ENCODE data around the gene STAG1. TPM values are rescaled to one million over a fixed set of nuclear protein-coding genes. Genes with fewer than 3 reads are reported as not detected.

The STAG1 gene
- polyA plus RNA-seq, 1 of the 3 experiments (the other 2 are of a cell fraction) = 5.5 TPM

GRCh38 chr3:136626493-136626892 lies 125.7 kb downstream of the STAG1 start:
- WGBS (ENCODE audit: low lambda C conversion rate) = 92% methylated on average over 3 of the region's 3 CpGs
- Histone ChIP-seq H3K9me3 (no peaks in the 10 kb centered on the region), H3K4me1 (ENCODE audit: control insufficient read depth in 1 of 2, insufficient read depth in 2 of 2, low read depth in 1 of 2, low read length in 1 of 2) (no peaks in the 10 kb centered on the region; a peak in 2 of 4 replicates), H3K9me2 (no peaks in the 10 kb centered on the region), H3K4me2 (no peak overlapping the region), H3K27ac (ENCODE audit: low read depth in 2 of 2, low read length in 1 of 2) (no peak overlapping the region), H2AFZ (ENCODE audit: low read depth) (no peak overlapping the region), H3K27me3 (ENCODE audit: insufficient read depth) (no peaks in the 10 kb centered on the region), H3K4me3 (ENCODE audit: low read depth in 2 of 2, low read length in 1 of 2) (no peak overlapping the region), H4K20me1 (ENCODE audit: insufficient read depth) (0 out of 2 replicates have a peak, but pooled peaks cover 4% of the 10 kb centered on the region), H3K36me3 (replicated peaks in 1 of 2; ENCODE audit: control insufficient read depth in 1 of 2, insufficient read depth in 2 of 2, low read length in 1 of 2) (peaks cover 0 to 13% of the 10 kb centered on the region in 2 experiments), H3K9ac (no peak overlapping the region), H3K79me2 (ENCODE audit: insufficient read depth) (peaks cover 70% of the 10 kb centered on the region), H3F3A (replicated peaks; ENCODE audit: insufficient read depth) (no peaks in the 10 kb centered on the region)
- no peak for DNase-seq
- CTCF ChIA-PET = no interaction called here
- no peak for TF ChIP-seq JUND (IDR thresholded peaks at IDR 0.05)
- TF ChIP-seq, protein P1, sequence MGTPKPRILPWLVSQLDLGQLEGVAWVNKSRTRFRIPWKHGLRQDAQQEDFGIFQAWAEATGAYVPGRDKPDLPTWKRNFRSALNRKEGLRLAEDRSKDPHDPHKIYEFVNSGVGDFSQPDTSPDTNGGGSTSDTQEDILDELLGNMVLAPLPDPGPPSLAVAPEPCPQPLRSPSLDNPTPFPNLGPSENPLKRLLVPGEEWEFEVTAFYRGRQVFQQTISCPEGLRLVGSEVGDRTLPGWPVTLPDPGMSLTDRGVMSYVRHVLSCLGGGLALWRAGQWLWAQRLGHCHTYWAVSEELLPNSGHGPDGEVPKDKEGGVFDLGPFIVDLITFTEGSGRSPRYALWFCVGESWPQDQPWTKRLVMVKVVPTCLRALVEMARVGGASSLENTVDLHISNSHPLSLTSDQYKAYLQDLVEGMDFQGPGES (IDR thresholded peaks at IDR 0.05; ENCODE audit: low read depth, low read length) = no peak
- TF ChIP-seq FOXM1 (IDR thresholded peaks at IDR 0.05; ENCODE audit: low read depth) = no peak
- no peak for TF ChIP-seq SMC3 (IDR thresholded peaks at IDR 0.05; ENCODE audit: low read depth, low read length)
- TF ChIP-seq EP300 (IDR thresholded peaks at IDR 0.05; ENCODE audit: borderline replicate concordance in 1 of 2, low read depth in 1 of 2, low read length in 1 of 2) = no peak
- TF ChIP-seq TAF1 (IDR thresholded peaks at IDR 0.05; ENCODE audit: borderline replicate concordance, low read depth, low read length) = no peak
- no peak for TF ChIP-seq CHD2 (IDR thresholded peaks at IDR 0.05; ENCODE audit: low read length, partially characterized antibody)
- TF ChIP-seq, protein P2, sequence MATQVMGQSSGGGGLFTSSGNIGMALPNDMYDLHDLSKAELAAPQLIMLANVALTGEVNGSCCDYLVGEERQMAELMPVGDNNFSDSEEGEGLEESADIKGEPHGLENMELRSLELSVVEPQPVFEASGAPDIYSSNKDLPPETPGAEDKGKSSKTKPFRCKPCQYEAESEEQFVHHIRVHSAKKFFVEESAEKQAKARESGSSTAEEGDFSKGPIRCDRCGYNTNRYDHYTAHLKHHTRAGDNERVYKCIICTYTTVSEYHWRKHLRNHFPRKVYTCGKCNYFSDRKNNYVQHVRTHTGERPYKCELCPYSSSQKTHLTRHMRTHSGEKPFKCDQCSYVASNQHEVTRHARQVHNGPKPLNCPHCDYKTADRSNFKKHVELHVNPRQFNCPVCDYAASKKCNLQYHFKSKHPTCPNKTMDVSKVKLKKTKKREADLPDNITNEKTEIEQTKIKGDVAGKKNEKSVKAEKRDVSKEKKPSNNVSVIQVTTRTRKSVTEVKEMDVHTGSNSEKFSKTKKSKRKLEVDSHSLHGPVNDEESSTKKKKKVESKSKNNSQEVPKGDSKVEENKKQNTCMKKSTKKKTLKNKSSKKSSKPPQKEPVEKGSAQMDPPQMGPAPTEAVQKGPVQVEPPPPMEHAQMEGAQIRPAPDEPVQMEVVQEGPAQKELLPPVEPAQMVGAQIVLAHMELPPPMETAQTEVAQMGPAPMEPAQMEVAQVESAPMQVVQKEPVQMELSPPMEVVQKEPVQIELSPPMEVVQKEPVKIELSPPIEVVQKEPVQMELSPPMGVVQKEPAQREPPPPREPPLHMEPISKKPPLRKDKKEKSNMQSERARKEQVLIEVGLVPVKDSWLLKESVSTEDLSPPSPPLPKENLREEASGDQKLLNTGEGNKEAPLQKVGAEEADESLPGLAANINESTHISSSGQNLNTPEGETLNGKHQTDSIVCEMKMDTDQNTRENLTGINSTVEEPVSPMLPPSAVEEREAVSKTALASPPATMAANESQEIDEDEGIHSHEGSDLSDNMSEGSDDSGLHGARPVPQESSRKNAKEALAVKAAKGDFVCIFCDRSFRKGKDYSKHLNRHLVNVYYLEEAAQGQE (IDR thresholded peaks at IDR 0.05; ENCODE audit: low read depth, low read length) = no peak
- TF ChIP-seq GATA2 (CRISPR knock-in tag; IDR thresholded peaks at IDR 0.05) = no peak
- TF ChIP-seq FOSL2 (IDR thresholded peaks at IDR 0.05; ENCODE audit: borderline replicate concordance, low read depth) = no peak
- no peak for TF ChIP-seq SIN3A (IDR thresholded peaks at IDR 0.05; ENCODE audit: borderline replicate concordance, low read depth, low read length)
- TF ChIP-seq, protein P3, sequence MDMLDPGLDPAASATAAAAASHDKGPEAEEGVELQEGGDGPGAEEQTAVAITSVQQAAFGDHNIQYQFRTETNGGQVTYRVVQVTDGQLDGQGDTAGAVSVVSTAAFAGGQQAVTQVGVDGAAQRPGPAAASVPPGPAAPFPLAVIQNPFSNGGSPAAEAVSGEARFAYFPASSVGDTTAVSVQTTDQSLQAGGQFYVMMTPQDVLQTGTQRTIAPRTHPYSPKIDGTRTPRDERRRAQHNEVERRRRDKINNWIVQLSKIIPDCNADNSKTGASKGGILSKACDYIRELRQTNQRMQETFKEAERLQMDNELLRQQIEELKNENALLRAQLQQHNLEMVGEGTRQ (IDR thresholded peaks at IDR 0.05; ENCODE audit: borderline replicate concordance, low read depth, low read length) = no peak
- no peak for TF ChIP-seq EZH2phosphoT487 (IDR thresholded peaks at IDR 0.05; ENCODE audit: borderline replicate concordance, low read depth)
- no peak for TF ChIP-seq RAD21 (IDR thresholded peaks at IDR 0.05; ENCODE audit: low read length)
- no peak for TF ChIP-seq RCOR1 (IDR thresholded peaks at IDR 0.05; ENCODE audit: low read length)
- TF ChIP-seq NRF1 (IDR thresholded peaks at IDR 0.05; ENCODE audit: low read depth, low read length) = no peak
- no peak for TF ChIP-seq MEF2A (IDR thresholded peaks at IDR 0.05; ENCODE audit: borderline replicate concordance, low read depth)
- POLR2A ChIA-PET = no interaction called here
